HL-60 (cell line): ENCODE results near the gene RTP5.

ENCODE experiments used
- DNase-seq, 2 experiments: peaks; one replicate each; pipeline ENCODE4 v3.0.0-alpha.2; 2010 to 2020; ENCODE audit warnings: low read depth in 1 of 2, low spot score in 1 of 2
- H3K27ac ChIP-seq: fragments of 250-450 bp; sonication (Bioruptor Pico); replicated peaks from 2 replicates; pipeline ENCODE4 v1.5.1; 2020; ENCODE audit warnings: mild to moderate bottlenecking, moderate library complexity
- H3K27me3 ChIP-seq: fragments of 250-450 bp; sonication (Bioruptor Pico); 2 replicates; pipeline ENCODE4 v1.5.1; 2021; ENCODE audit warnings: mild to moderate bottlenecking, moderate library complexity; ENCODE audit not compliant: insufficient read depth, poor library complexity, severe bottlenecking
- H3K4me3 ChIP-seq: replicated peaks from 2 replicates; pipeline ENCODE4 v1.5.1; 2011; ENCODE audit warnings: mild to moderate bottlenecking, control low read depth, low read length; ENCODE audit not compliant: insufficient read depth
- GABPA ChIP-seq: IDR thresholded peaks from 2 replicates; pipeline ENCODE4 v1.6.1; 2012; ENCODE audit warnings: low read depth
- POLR2AphosphoS5 ChIP-seq: IDR thresholded peaks from 2 replicates; pipeline ENCODE4 v1.6.1; 2012; ENCODE audit warnings: low read depth
- SPI1 ChIP-seq: IDR thresholded peaks from 2 replicates; pipeline ENCODE4 v1.6.1; 2012; ENCODE audit warnings: low read depth, mild to moderate bottlenecking, borderline replicate concordance
- TF ChIP-seq, protein P1 (sequence below): IDR thresholded peaks from 2 replicates; pipeline ENCODE4 v1.6.1; 2012; ENCODE audit warnings: low read depth; ENCODE audit not compliant: insufficient replicate concordance
- TF ChIP-seq, protein P2 (sequence below): IDR thresholded peaks from one replicate; pipeline ENCODE4 v1.5.1; 2011; ENCODE audit warnings: low read length, control low read depth, inconsistent platforms; ENCODE audit not compliant: insufficient read depth

RTP5 gene

DNA sequence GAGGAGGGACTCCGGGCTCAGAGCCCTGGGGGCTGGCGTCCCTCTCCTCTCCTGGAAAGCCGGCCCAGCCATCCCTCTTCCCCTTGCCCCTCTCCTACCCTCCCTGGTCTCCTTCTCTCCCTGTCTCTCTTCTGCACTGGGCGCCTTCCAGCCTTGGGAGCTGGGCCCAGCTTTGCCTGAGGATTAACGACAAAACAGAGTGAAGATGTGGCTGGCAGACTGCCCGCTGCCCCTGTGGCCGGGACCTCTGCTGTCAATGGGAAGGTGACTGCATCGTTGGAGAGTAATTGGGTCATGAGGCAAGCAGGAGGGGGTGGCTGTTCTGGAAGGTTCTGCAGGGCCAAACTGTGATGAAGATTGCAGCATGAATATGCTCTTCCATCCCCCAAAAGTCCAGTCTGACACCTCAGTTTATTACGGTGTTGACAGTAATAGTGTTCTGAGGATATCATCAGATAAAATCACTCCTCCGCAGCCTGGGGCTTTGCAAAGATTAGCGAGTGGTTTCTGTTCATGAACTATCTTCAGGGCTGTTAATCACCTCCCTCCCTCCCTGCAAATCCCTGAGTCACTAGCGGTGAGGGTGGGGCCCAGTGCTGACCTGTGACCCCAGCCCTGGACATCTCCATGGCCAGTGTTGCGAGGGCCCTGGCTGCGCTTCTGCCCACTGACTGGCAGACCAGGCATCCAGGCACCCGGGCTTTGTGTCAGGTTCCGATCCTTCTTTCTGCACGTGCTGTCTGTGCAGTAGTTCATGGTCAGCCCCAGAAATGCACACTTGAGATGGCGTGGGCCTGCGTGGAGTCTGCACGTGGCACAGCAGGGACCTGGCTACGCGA is 23.0 kb downstream of the RTP5 start:
- Histone ChIP-seq H3K27ac (no peak overlapping the region), H3K4me3 (no peak overlapping the region), H3K27me3 (no peaks in the 10 kb centered on the region)
- no peak for DNase-seq
- TF ChIP-seq POLR2AphosphoS5 = no peak
- TF ChIP-seq GABPA = no peak
- TF ChIP-seq, protein P1, sequence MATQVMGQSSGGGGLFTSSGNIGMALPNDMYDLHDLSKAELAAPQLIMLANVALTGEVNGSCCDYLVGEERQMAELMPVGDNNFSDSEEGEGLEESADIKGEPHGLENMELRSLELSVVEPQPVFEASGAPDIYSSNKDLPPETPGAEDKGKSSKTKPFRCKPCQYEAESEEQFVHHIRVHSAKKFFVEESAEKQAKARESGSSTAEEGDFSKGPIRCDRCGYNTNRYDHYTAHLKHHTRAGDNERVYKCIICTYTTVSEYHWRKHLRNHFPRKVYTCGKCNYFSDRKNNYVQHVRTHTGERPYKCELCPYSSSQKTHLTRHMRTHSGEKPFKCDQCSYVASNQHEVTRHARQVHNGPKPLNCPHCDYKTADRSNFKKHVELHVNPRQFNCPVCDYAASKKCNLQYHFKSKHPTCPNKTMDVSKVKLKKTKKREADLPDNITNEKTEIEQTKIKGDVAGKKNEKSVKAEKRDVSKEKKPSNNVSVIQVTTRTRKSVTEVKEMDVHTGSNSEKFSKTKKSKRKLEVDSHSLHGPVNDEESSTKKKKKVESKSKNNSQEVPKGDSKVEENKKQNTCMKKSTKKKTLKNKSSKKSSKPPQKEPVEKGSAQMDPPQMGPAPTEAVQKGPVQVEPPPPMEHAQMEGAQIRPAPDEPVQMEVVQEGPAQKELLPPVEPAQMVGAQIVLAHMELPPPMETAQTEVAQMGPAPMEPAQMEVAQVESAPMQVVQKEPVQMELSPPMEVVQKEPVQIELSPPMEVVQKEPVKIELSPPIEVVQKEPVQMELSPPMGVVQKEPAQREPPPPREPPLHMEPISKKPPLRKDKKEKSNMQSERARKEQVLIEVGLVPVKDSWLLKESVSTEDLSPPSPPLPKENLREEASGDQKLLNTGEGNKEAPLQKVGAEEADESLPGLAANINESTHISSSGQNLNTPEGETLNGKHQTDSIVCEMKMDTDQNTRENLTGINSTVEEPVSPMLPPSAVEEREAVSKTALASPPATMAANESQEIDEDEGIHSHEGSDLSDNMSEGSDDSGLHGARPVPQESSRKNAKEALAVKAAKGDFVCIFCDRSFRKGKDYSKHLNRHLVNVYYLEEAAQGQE = no peak
- TF ChIP-seq SPI1 = no peak

DNA sequence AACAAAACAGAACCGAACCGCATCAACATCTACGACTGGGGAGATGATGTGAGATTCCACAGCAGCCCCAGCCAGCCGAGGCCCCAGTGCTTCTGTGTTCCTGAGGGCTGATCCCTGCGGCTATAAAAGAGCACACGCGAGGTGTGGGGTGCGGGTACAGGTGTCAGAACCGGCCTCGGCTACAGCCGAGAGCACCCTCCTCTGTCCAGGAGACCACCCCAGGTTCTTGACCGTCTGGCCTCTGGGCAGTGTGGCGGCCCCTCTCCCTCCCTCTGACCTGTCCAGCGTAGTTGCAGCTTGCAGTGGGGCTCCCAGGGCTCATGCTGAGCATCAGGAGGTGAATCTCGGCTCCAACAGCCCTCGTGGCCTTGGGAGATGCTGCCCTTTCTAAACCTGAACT is 23.7 kb downstream of the RTP5 start:
- TF ChIP-seq, protein P2, sequence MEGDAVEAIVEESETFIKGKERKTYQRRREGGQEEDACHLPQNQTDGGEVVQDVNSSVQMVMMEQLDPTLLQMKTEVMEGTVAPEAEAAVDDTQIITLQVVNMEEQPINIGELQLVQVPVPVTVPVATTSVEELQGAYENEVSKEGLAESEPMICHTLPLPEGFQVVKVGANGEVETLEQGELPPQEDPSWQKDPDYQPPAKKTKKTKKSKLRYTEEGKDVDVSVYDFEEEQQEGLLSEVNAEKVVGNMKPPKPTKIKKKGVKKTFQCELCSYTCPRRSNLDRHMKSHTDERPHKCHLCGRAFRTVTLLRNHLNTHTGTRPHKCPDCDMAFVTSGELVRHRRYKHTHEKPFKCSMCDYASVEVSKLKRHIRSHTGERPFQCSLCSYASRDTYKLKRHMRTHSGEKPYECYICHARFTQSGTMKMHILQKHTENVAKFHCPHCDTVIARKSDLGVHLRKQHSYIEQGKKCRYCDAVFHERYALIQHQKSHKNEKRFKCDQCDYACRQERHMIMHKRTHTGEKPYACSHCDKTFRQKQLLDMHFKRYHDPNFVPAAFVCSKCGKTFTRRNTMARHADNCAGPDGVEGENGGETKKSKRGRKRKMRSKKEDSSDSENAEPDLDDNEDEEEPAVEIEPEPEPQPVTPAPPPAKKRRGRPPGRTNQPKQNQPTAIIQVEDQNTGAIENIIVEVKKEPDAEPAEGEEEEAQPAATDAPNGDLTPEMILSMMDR = no peak
- TF ChIP-seq POLR2AphosphoS5 = no peak
- TF ChIP-seq, protein P1 = no peak
- no peak for DNase-seq
- Histone ChIP-seq H3K27ac (no peak overlapping the region), H3K4me3 (no peak overlapping the region), H3K27me3 (no peaks in the 10 kb centered on the region)

DNA sequence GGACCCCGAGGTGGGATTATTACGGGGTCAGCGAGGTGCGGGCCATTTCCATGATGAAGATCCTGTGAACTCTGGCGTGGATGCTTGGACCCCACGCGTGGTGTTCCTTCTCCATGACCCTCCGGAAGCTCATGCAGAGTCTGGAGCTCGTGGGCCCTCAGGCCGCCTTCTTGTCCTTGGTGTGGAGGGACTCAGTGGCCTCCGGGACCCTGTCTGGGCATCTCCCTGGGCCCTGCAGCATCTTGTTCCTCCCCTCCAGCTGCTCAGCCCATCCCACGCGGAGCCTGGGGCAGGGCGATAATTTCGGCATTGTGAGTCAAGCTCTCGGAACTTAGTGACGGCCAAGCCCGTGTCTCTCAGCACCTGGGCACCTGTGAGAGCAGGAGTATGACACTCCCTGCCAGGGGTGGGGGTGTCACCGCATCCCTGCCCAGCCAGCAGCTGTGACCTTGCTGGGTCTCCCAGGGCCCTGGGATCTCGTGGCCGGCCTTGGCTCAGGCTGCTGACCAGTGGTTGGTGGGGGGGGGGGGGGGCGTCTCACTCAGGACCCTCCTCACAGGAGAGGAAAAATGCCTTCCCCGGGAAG is 24.6 kb downstream of the RTP5 start:
- Histone ChIP-seq H3K4me3 (no peak overlapping the region), H3K27ac (no peak overlapping the region), H3K27me3 (no peaks in the 10 kb centered on the region)
- no peak for TF ChIP-seq GABPA
- TF ChIP-seq POLR2AphosphoS5 = no peak
- TF ChIP-seq, protein P2 = no peak
- no peak for TF ChIP-seq SPI1
- TF ChIP-seq, protein P1 = no peak
- DNase-seq = no peak
